H1 (cell line): ENCODE results near the gene NENF. TPM values are rescaled to one million over a fixed set of nuclear protein-coding genes. Genes with fewer than 3 reads are reported as not detected.

ENCODE experiments used
- CTCF ChIA-PET: fragments of 300-600 bp; sonication (Branson Sonifier 250); formaldehyde crosslinking; loops from one replicate; lab custom pipeline; 2021; ENCODE audit not compliant: partially characterized antibody; lab: Charles Lee
- POLR2A ChIA-PET: fragments of 300-600 bp; sonication (Branson Sonifier 250); formaldehyde crosslinking; loops from one replicate; lab custom pipeline; 2021; ENCODE audit warnings: inconsistent platforms; ENCODE audit not compliant: partially characterized antibody; lab: Charles Lee
- DNase-seq, 2 experiments: peaks; one replicate each; pipeline versions ENCODE4 v3.0.0 to v3.0.0-alpha.2; 2010 to 2022; ENCODE audit warnings: low spot score in 2 of 2, low read depth in 1 of 2, mixed read lengths in 1 of 2
- FAIRE-seq: peaks from 2 replicates; lab custom pipeline; 2011; peaks lifted over from hg19 to GRCh38; lab: Jason Lieb, UNC
- H2AFZ ChIP-seq: 2 replicates; pipeline ENCODE4 v1.8.1; 2012; ENCODE audit warnings: low read length, inconsistent platforms
- H2AK5ac ChIP-seq: 2 replicates; pipeline ENCODE4 v1.6.1; 2013; ENCODE audit warnings: low read depth, low read length
- H2BK120ac ChIP-seq: replicated peaks from 2 replicates; pipeline ENCODE3; 2013; ENCODE audit warnings: low read depth, low read length, inconsistent platforms
- H2BK12ac ChIP-seq: 2 replicates; pipeline ENCODE4 v1.6.1; 2013; ENCODE audit warnings: low read depth, low read length
- H2BK15ac ChIP-seq: 2 replicates; pipeline ENCODE4 v1.6.1; 2013; ENCODE audit warnings: low read length
- H2BK20ac ChIP-seq: 2 replicates; pipeline ENCODE4 v1.6.1; 2013; ENCODE audit warnings: low read length
- H2BK5ac ChIP-seq: 2 replicates; pipeline ENCODE4 v1.6.1; 2013; ENCODE audit warnings: low read depth, low read length
- H3K14ac ChIP-seq: 2 replicates; pipeline ENCODE4 v1.6.1; 2013; ENCODE audit warnings: inconsistent platforms; ENCODE audit not compliant: insufficient read length
- H3K18ac ChIP-seq: 2 replicates; pipeline ENCODE4 v1.6.1; 2013; ENCODE audit warnings: low read length; ENCODE audit errors: extremely low read depth
- H3K23ac ChIP-seq: 2 replicates; pipeline ENCODE4 v1.6.1; 2013; ENCODE audit warnings: inconsistent platforms; ENCODE audit not compliant: insufficient read length
- H3K23me2 ChIP-seq: 2 replicates; pipeline ENCODE4 v1.6.1; 2013; ENCODE audit warnings: low read depth, low read length
- H3K27ac ChIP-seq: 2 replicates; pipeline ENCODE4 v1.6.1; 2011; ENCODE audit warnings: low read depth, low read length, inconsistent platforms
- H3K27me3 ChIP-seq, 4 experiments: replicated peaks in 1 of 4; 1 replicate in 1 of 4; 2 replicates in 3 of 4; pipeline versions ENCODE4 v1.6.1 to v1.8.1; 2011 to 2013; ENCODE audit warnings: low read length in 3 of 4, mild to moderate bottlenecking in 3 of 4, inconsistent platforms in 2 of 4, mixed read lengths in 2 of 4, moderate library complexity in 1 of 4; ENCODE audit not compliant: control insufficient read depth in 3 of 4, insufficient read depth in 3 of 4; ENCODE audit errors: extremely low read depth in 1 of 4
- H3K36me3 ChIP-seq, 4 experiments: 2 replicates each; pipeline versions ENCODE4 v1.6.1 to v1.8.1; 2011 to 2013; ENCODE audit warnings: mild to moderate bottlenecking in 4 of 4, low read length in 3 of 4, moderate library complexity in 2 of 4, control low read depth in 1 of 4, inconsistent platforms in 1 of 4; ENCODE audit not compliant: insufficient read depth in 4 of 4, control insufficient read depth in 2 of 4
- H3K4ac ChIP-seq: replicated peaks from 2 replicates; pipeline ENCODE3; 2013; ENCODE audit warnings: low read length, low read depth, mixed read lengths, inconsistent platforms; ENCODE audit not compliant: insufficient read length
- H3K4me1 ChIP-seq, 4 experiments: replicated peaks in 1 of 4; 1 replicate in 1 of 4; 2 replicates in 3 of 4; pipeline versions ENCODE4 v1.6.1 to v1.8.1; 2011 to 2013; ENCODE audit warnings: low read length in 3 of 4, inconsistent platforms in 2 of 4, mixed read lengths in 1 of 4; ENCODE audit not compliant: insufficient read depth in 4 of 4, control insufficient read depth in 3 of 4
- H3K4me2 ChIP-seq, 2 experiments: 2 replicates each; pipeline versions ENCODE4 v1.6.1 to v1.8.1; 2011 to 2013; ENCODE audit warnings: low read depth in 2 of 2, low read length in 2 of 2, control low read depth in 1 of 2, inconsistent platforms in 1 of 2, mild to moderate bottlenecking in 1 of 2; ENCODE audit not compliant: insufficient read depth in 1 of 2
- H3K4me3 ChIP-seq, 4 experiments: fragments of 200-600, 300-600 bp in 1 of 4; sonication (generic), shearing (Covaris generic), sonication (Bioruptor Twin) in 1 of 4; 2 replicates each; pipeline versions ENCODE4 v1.5.1 to v1.8.1; 2011 to 2016; ENCODE audit warnings: low read length in 4 of 4, low read depth in 3 of 4, control low read depth in 2 of 4, inconsistent platforms in 2 of 4, mild to moderate bottlenecking in 2 of 4, mixed read lengths in 1 of 4, moderate library complexity in 1 of 4; ENCODE audit not compliant: insufficient read depth in 2 of 4; ENCODE audit errors: extremely low read depth in 1 of 4
- H3K56ac ChIP-seq: replicated peaks from 2 replicates; pipeline ENCODE3; 2013; ENCODE audit warnings: low read depth, mild to moderate bottlenecking, mixed read lengths, low read length, inconsistent platforms; ENCODE audit not compliant: insufficient read length
- H3K79me1 ChIP-seq: 2 replicates; pipeline ENCODE4 v1.6.1; 2013; ENCODE audit warnings: low read depth, low read length, control low read depth
- H3K79me2 ChIP-seq, 2 experiments: 2 replicates each; pipeline versions ENCODE4 v1.6.1 to v1.8.1; 2012 to 2013; ENCODE audit warnings: low read length in 2 of 2, mild to moderate bottlenecking in 2 of 2, inconsistent platforms in 1 of 2; ENCODE audit not compliant: insufficient read depth in 2 of 2, control insufficient read depth in 1 of 2
- H3K9ac ChIP-seq, 4 experiments: replicated peaks in 1 of 4; 1 replicate in 1 of 4; 2 replicates in 3 of 4; pipeline versions ENCODE4 v1.6.1 to v1.8.1; 2011 to 2013; ENCODE audit warnings: low read depth in 3 of 4, low read length in 3 of 4, control low read depth in 2 of 4, mild to moderate bottlenecking in 2 of 4, moderate library complexity in 2 of 4, inconsistent platforms in 1 of 4; ENCODE audit errors: extremely low read depth in 1 of 4
- H3K9me3 ChIP-seq, 2 experiments: 2 replicates each; pipeline versions ENCODE4 v1.6.1 to v1.8.1; 2012 to 2013; ENCODE audit warnings: mild to moderate bottlenecking in 2 of 2, moderate library complexity in 2 of 2, control low read depth in 1 of 2, inconsistent platforms in 1 of 2, low read depth in 1 of 2, low read length in 1 of 2, mixed read lengths in 1 of 2; ENCODE audit not compliant: insufficient read depth in 2 of 2
- H4K20me1 ChIP-seq, 2 experiments: replicated peaks in 1 of 2; 2 replicates each; pipeline versions ENCODE3 to v1.8.1; 2011 to 2013; ENCODE audit warnings: inconsistent platforms in 2 of 2, low read length in 2 of 2, mild to moderate bottlenecking in 1 of 2; ENCODE audit not compliant: insufficient read depth in 2 of 2, control insufficient read depth in 1 of 2
- H4K5ac ChIP-seq: 2 replicates; pipeline ENCODE4 v1.6.1; 2013; ENCODE audit warnings: low read length, low read depth, mixed read lengths, inconsistent platforms; ENCODE audit not compliant: insufficient read length
- H4K8ac ChIP-seq: 2 replicates; pipeline ENCODE4 v1.8.0; 2013; ENCODE audit warnings: mild to moderate bottlenecking, moderate library complexity, low read length, inconsistent platforms; ENCODE audit not compliant: insufficient read depth; ENCODE audit errors: extremely low read depth
- H4K91ac ChIP-seq: replicated peaks from 2 replicates; pipeline ENCODE3; 2013; ENCODE audit warnings: low read length, mixed read lengths, inconsistent platforms; ENCODE audit not compliant: insufficient read length
- JUND ChIP-seq: IDR thresholded peaks from 2 replicates; pipeline ENCODE4 v1.6.1; 2011; ENCODE audit warnings: mild to moderate bottlenecking, improper control_type of control experiment, low read length
- MAFK ChIP-seq: IDR thresholded peaks from 2 replicates; pipeline ENCODE4 v1.6.1; 2012; ENCODE audit warnings: low read depth, mild to moderate bottlenecking, improper control_type of control experiment, low read length
- RAD21 ChIP-seq, 2 experiments: IDR thresholded peaks in 1 of 2; conservative IDR thresholded peaks in 1 of 2; 2 replicates each; pipeline ENCODE4 v1.6.1; 2011; ENCODE audit warnings: low read depth in 2 of 2, low read length in 2 of 2, improper control_type of control experiment in 1 of 2, inconsistent platforms in 1 of 2, mild to moderate bottlenecking in 1 of 2, moderate library complexity in 1 of 2
- SUZ12 ChIP-seq: fragments of 200-600 bp; sonication (generic); IDR thresholded peaks from 2 replicates; pipeline ENCODE4 v1.6.1; 2012; ENCODE audit warnings: mild to moderate bottlenecking, inconsistent platforms, low read length, moderate library complexity, mixed read lengths
- TAF1 ChIP-seq: IDR thresholded peaks from 2 replicates; pipeline ENCODE4 v1.6.1; 2011; ENCODE audit warnings: mild to moderate bottlenecking, low read depth, low read length
- TAF7 ChIP-seq: optimal IDR thresholded peaks from 2 replicates; pipeline ENCODE3; 2011; ENCODE audit warnings: low read depth, mild to moderate bottlenecking, inconsistent platforms, low read length, moderate library complexity, borderline replicate concordance
- WGBS, 2 experiments: shearing (Covaris generic) in 1 of 2; methylation state at CpG; one replicate each; pipeline versions ENCODE4 v1.1.6 to v1.1.7; 2013 to 2015; ENCODE audit warnings: low lambda C conversion rate in 2 of 2, mixed read lengths in 2 of 2, inconsistent platforms in 1 of 2, low coverage in 1 of 2, missing lambda C conversion rate in 1 of 2; ENCODE audit not compliant: insufficient replicate concordance in 2 of 2, insufficient coverage in 1 of 2, insufficient read length in 1 of 2; ENCODE audit errors: extremely low coverage in 1 of 2, missing lambda C conversion rate in 1 of 2; 5-methylcytosine and 5-hydroxymethylcytosine counted together
- polyA plus RNA-seq, 7 experiments: library from polyadenylated mRNA; depleted of rRNA in 3 of 7; stranded (reverse) in 5 of 7; unstranded in 2 of 7; fragments of >200 nt in 5 of 7; fragments of 200-250 nt in 2 of 7; gene quantifications; 1 replicate in 5 of 7; 2 replicates in 1 of 7; 4 replicates in 1 of 7; pipeline versions ENCODE4 v1.2.1 to v1.2.3, GENCODE V29; 2011 to 2013; ENCODE audit warnings: missing spikeins in 2 of 7, mixed read lengths in 2 of 7
- total RNA-seq: library from RNA; stranded (reverse); fragmentation: NEBNext Ultra II Directional; extraction: Animal tissue kit (Norgen Biotek cat#: 25700); gene quantifications from 2 replicates; pipeline ENCODE4 v1.2.1, GENCODE V29; 2021
- TF ChIP-seq, protein P1 (sequence below): IDR thresholded peaks from 2 replicates; pipeline ENCODE4 v1.6.1; 2011; ENCODE audit warnings: low read length, improper control_type of control experiment
- TF ChIP-seq, protein P2 (sequence below): IDR thresholded peaks from 2 replicates; pipeline ENCODE4 v1.6.1; 2012; ENCODE audit warnings: low read length, inconsistent platforms

Gene NENF
- total and polyA plus RNA-seq, 2 of the 8 experiments (the other 6 are each of a cell fraction or from before 2014, with no cell fraction given): 27.0 to 28.0 TPM

DNA sequence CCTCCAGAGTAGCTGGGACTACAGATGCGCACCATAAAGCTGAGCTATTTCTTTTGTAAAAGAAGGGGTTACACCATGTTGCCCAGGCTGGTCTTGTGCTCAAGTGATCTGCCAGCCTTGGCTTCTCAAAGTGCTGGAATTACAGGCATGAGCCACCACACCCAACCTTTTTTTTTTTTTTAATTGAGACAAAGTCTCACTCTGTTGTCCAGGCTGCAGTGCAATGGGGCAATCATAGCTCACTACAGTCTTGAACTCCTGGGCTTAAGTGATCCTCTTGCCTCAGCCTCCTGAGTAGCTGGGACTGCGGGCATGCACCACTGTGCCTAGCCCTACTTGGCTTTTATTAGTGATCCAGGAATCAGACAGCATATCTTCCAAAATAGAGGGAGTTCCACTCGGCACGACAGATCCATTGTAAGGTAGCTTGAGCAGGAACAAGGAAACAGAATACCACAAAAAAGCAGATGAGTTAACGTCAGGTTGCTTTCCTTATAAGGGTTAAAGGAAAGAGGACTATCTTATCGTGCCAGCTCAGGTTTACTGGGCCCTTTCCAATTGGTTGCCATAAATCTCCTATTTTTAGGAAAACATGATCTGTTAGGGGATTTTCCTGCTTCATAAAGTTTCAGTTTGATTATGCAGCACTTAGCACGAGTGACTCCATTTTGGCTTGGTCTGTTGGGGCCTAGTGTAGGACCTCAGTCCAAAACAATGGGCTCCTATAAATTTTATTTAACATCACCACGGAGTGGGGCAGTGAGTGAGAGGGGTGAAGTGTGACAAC, 45.2 kb downstream of the NENF start:
- Histone ChIP-seq H3K79me2 (no peaks in the 10 kb centered on the region), H2BK120ac (no peak overlapping the region), H3K4me2 (no peak overlapping the region), H3K9ac (no peak overlapping the region), H2BK15ac (no peak overlapping the region), H3K36me3 (no peaks in the 10 kb centered on the region), H3K14ac (no peak overlapping the region), H4K20me1 (no peaks in the 10 kb centered on the region), H3K23ac (no peak overlapping the region), H3K56ac (no peak overlapping the region), H2BK12ac (no peak overlapping the region), H4K91ac (no peak overlapping the region), H2BK20ac (no peak overlapping the region), H3K4me1 (peaks cover 0 to 2% (median 0%) of the 10 kb centered on the region in 4 experiments; a peak in 1 of 7 replicates), H2AFZ (no peak overlapping the region), H3K4me3 (no peak overlapping the region), H3K27me3 (no peaks in the 10 kb centered on the region), H3K27ac (no peak overlapping the region), H3K4ac (no peak overlapping the region), H4K8ac (no peak overlapping the region; the same call in 1 of the 2 replicates), H4K5ac (no peak overlapping the region), H3K79me1 (no peaks in the 10 kb centered on the region), H3K18ac (no peak overlapping the region), H2BK5ac (no peak overlapping the region), H3K23me2 (0 out of 2 replicates have a peak, but pooled peaks cover 2% of the 10 kb centered on the region), H2AK5ac (no peak overlapping the region), H3K9me3 (no peaks in the 10 kb centered on the region)
- CTCF ChIA-PET: interaction anchor here (0.6 to 4.9 kb wide), 63 partner anchors 9 to 526 kb away, joined by 3 to 68 read pairs (median 5); partner anchors contain the start of genes ATF3 and BATF3
- FAIRE-seq: no peak
- POLR2A ChIA-PET: interaction anchor here (0.6 to 7.2 kb wide), 2 partner anchors 9 to 130 kb away, joined by 3 to 56 read pairs; partner anchors contain the start of gene ATF3
- 74% methylated on average over 8 of the region's 8 CpGs; no CpG with 5 or more reads in 1 of the 2 experiments for WGBS, 2 experiments
- DNase-seq: no peak
- TF ChIP-seq SUZ12 (no peak), JUND (no peak), TAF1 (no peak), MAFK (no peak), RAD21 (IDR thresholded peaks at IDR 0.05 in 1 of 2, conservative IDR thresholded peaks at IDR 0.05 in 1 of 2; ENCODE audit: low read depth in 2 of 2, low read length in 2 of 2) (no peak), TAF7 (no peak)
- TF ChIP-seq, protein P1, sequence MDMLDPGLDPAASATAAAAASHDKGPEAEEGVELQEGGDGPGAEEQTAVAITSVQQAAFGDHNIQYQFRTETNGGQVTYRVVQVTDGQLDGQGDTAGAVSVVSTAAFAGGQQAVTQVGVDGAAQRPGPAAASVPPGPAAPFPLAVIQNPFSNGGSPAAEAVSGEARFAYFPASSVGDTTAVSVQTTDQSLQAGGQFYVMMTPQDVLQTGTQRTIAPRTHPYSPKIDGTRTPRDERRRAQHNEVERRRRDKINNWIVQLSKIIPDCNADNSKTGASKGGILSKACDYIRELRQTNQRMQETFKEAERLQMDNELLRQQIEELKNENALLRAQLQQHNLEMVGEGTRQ: no peak
- TF ChIP-seq, protein P2, sequence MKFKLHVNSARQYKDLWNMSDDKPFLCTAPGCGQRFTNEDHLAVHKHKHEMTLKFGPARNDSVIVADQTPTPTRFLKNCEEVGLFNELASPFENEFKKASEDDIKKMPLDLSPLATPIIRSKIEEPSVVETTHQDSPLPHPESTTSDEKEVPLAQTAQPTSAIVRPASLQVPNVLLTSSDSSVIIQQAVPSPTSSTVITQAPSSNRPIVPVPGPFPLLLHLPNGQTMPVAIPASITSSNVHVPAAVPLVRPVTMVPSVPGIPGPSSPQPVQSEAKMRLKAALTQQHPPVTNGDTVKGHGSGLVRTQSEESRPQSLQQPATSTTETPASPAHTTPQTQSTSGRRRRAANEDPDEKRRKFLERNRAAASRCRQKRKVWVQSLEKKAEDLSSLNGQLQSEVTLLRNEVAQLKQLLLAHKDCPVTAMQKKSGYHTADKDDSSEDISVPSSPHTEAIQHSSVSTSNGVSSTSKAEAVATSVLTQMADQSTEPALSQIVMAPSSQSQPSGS: no peak
